Cardiac fibroblast (primary cell): ENCODE data around the gene GLOD4.
"Not testable (repeated sequence)": the region's sequence is repeated elsewhere in the genome, so short reads cannot be mapped to it uniquely, and the experiment has no call there.

ENCODE experiments used
- DNase-seq, 2 donors: peaks; one replicate each; pipeline versions ENCODE4 v3.0.0 to v3.0.0-alpha.2; 2010; ENCODE audit warnings: low read depth in 2 of 2
- H3K4me3 ChIP-seq, 2 donors: replicated peaks in 1 of 2; 1 replicate in 1 of 2; 2 replicates in 1 of 2; pipeline ENCODE4 v1.5.1; 2011; ENCODE audit warnings: low read depth in 2 of 2, low read length in 2 of 2, mild to moderate bottlenecking in 2 of 2, moderate library complexity in 1 of 2
- CTCF ChIP-seq: IDR thresholded peaks from one replicate; pipeline ENCODE4 v1.5.1; 2011; ENCODE audit warnings: low read depth, mild to moderate bottlenecking, low read length, inconsistent platforms

Gene GLOD4

DNA sequence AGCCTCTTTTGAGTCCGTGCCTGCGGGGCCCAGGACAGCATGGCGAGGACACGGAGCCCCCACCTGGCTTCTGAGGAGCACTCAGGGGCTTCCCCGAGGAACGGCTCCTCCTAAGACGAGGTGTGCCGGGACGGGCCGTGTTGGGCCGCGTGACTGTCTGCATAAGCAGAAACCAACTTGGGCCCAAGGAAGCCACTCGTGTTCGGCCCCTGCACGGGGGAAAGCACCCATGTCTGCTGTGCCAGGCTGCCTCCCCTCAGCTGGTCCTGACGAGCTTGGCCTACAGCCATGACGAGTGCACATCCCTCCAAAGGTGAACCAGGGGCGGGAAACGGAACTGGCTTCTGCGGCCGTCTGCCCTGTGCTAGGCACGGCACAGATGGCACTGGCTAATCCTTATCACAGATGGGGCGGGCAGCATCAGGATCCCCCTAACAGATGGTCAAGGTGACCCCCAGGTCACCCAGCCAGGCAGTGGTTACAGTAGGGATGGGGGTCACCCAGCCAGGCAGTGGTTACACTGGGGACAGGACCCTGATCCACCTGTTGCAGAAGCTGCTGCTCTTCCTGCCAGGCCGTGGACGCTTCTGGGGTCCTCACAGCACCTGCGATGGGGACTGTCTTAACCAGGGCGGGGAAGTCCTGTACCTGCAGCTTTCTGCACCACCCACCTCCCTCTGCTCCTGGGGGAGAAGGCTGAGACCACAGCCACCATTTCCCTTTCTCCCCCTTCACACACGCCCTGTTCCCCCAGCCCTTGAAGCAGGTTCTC lies 25.6 kb upstream of the GLOD4 start:
- H3K4me3 ChIP-seq = no peak overlapping the region
- no peak for DNase-seq
- no peak for TF ChIP-seq CTCF

DNA sequence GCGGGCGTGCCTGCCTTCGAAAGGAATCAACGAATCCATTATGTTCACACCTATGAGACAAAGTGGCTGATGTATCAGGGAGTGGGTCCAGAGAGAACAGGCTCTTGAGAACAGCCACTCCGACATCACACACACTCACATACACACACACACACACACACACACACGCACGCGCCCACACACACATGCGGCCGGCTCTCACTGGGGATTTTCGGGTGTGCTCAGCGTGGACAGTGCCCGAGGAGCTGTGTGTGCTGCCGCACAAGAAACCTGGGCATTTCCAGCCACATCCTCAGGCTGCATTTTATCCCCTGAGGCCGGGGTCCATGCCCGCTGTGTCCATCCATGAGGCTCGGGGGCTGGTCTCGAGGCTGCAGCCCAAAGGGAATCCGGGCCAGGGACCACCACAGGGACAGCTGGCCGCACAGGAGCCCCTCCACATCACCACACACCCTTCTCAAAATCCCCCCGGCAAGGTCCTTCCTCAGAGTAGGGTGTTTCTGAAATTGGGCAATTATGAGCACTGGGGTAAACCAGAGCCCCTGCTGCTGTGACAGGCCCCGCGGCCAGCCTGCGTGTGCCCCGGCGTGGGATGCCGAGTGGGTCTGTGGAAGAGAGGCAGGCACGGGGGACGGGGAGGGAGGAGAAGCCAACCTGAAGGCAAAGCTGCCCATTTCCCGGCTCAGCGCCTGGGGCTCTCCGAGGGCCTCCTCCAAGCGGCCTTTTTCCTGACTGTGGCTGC lies 24.9 kb upstream of the GLOD4 start:
- no peak overlapping the region for H3K4me3 ChIP-seq
- DNase-seq = no peak
- TF ChIP-seq CTCF = no peak

- DNase-seq = no peak
- no peak for TF ChIP-seq CTCF
- no peak overlapping the region for H3K4me3 ChIP-seq
Observed at GRCh38 chr17:806346-806745, 24.3 kb upstream of the GLOD4 start.

DNA sequence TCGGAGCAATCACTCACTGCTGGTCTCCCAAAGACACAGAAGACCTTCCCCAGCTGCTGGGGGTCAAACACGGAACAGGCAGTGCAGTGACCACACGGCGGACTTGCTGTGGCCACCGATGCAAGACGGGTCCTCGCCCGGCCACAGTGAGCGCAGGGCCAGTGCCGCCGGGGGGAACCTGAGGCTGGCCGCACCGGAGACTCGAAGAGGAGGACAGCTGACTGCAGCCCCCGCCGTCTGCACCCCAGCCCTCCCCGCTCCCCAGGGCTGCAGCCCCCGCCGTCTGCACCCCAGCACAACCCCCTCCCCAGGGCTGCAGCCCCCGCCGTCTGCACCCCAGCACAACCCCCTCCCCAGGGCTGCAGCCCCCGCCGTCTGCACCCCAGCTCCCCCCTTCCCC lies 23.8 kb upstream of the GLOD4 start:
- not testable (repeated sequence) for H3K4me3 ChIP-seq, DNase-seq

DNA sequence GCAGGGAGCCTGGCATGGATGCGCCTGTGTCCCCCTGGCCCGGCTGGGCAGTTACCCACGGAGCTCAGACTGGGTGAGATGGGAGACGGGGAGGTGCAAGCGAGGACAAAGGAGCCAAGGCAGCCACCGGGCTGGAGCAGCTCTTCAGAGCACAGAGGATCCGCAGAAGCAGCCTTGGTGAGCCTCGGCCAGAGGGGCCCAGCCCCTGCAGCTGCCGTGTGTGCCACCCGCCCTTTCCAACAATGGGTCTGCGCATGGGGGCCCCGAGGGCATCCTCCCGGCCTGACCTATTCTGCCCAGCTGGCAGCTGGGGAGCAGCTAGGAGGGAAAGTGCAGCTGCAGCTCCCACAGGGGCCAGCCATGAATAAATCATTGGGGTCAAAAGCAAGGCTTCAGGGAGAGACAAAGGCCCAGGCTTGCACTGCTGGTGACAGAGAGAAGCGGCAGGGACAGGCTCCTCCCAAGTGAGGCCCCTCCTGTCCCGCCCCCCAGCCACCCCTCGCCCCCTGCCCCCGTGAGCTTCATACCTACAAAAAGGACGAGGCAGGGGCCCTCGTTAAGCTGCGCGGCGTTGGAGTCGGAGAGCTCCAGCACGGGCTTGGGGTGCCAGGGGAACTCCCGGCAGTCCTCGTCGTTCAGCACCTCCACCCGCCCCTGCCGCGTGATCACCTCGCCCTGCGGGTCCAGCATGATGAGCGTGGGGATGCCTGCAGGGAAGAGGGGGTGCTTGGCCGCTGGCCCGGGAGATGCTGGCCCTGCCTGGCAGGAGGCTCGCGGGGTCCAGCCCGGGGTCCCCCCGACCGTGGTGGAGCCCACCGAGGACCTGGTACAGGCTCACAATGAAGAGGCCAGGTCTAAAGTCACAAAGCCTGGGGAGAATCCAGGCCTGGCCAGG lies 22.7 kb upstream of the GLOD4 start:
- H3K4me3 ChIP-seq = no peak overlapping the region
- DNase-seq = no peak
- TF ChIP-seq CTCF = no peak

DNA sequence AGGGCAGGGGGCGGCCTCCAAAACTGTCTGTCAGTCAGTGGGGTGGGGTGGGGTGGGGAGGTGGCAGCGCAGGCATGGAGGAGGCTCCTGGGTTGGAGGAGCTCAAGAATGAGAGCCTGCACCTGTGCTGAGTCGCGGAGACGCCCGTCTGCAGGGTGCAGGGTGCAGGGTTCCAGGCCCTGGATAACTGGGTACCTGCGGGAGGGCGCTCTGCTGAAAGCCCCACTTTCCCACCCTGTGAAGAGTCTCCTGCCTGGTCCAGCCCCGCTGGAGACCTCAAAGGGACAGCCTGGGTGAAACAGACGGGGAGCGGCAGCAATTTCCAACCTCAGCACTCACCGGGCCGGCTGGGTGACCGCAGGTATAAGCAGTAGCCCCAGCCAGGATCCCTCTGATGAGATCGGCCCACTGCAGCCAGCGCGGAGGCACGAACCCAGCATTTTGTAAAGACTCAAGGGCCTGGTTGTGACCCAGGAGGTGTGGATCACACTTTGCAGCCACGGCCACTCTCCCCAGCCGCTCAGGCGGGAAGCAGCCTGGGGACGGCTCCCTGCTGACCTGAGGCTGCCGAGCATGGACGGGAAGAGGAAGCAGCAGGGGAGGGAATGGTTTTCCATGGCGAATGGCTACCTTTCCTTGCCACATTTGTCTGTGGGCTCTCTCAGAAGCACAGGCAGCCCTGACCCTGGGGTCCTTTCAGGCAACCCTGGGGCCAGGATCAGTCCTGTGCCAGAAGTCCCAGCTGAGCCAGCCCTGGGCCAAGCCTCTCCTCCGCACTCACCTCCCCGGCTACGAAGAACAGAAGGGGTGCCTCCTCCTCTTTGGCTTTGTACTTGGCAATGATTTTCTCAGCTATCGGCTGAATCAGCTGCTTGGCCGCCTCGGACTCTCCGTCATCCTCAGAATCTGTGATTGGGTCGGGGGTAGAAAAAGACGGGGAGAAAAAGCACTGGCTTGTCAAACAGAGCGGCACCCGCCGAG lies 21.1 kb upstream of the GLOD4 start:
- no peak overlapping the region for H3K4me3 ChIP-seq
- DNase-seq = no peak
- no peak for TF ChIP-seq CTCF
